ENCODE measurements around the gene ARHGAP36.

- TF ChIP-seq CTCF (IDR thresholded peaks at IDR 0.05; ENCODE audit: control extremely low read depth in 1 of 3, insufficient read depth in 1 of 3, low read depth in 1 of 3, low read length in 3 of 3) (no peak), BRCA1 (IDR thresholded peaks at IDR 0.05; ENCODE audit: low read depth, low read length) (no peak), RFX5 (IDR thresholded peaks at IDR 0.05; ENCODE audit: borderline replicate concordance, low read depth, low read length) (no peak), KDM4A (IDR thresholded peaks at IDR 0.05; ENCODE audit: low read depth, low read length, severe bottlenecking) (no peak), POLR2A (IDR thresholded peaks at IDR 0.05; ENCODE audit: control extremely low read depth in 1 of 2, low read depth in 2 of 2, low read length in 2 of 2) (no peak), POLR2AphosphoS5 (IDR thresholded peaks at IDR 0.05; ENCODE audit: low read depth, low read length) (no peak), JUND (IDR thresholded peaks at IDR 0.05; ENCODE audit: low read length) (no peak), JUN (IDR thresholded peaks at IDR 0.05; ENCODE audit: low read depth, low read length) (no peak), PHF8 (conservative IDR thresholded peaks at IDR 0.05; ENCODE audit: low read depth, low read length) (no peak), ATF2 (IDR thresholded peaks at IDR 0.05; ENCODE audit: low read length) (no peak), TAF1 (IDR thresholded peaks at IDR 0.05; ENCODE audit: low read depth, low read length) (no peak), EP300 (IDR thresholded peaks at IDR 0.05; ENCODE audit: borderline replicate concordance in 1 of 2, low read depth in 2 of 2, low read length in 2 of 2) (no peak), GABPA (IDR thresholded peaks at IDR 0.05; ENCODE audit: borderline replicate concordance, insufficient read depth, low read length) (no peak), KDM1A (IDR thresholded peaks at IDR 0.05; ENCODE audit: borderline replicate concordance, low read length) (no peak)
These were observed 17.4 kb upstream of the ARHGAP36 start for GRCh38 chrX:131040781-131041180.
